WTC11 (cell line): ENCODE results near the gene SYCP2L. TPM values are rescaled to one million over a fixed set of nuclear protein-coding genes. Genes with fewer than 3 reads are reported as not detected.
A peak's percentile ranks its signal among the peaks of the same experiment; 100 is the strongest.

ENCODE experiments used
- ATAC-seq: fragments of 200-7000 bp; cut with Tn5 transposase; 2 replicates; pipeline ENCODE4 v1.10.0; 2021; ENCODE audit warnings: mild to moderate bottlenecking, moderate library complexity
- CTCF ChIA-PET: fragments of 300-600 bp; sonication (Branson Sonifier 250); formaldehyde crosslinking; loops from one replicate; lab custom pipeline; 2021; ENCODE audit warnings: antibody characterized with exemption; lab: Charles Lee
- POLR2A ChIA-PET: fragments of 350-600 bp; sonication (Branson Sonifier 250); formaldehyde crosslinking; loops from one replicate; lab custom pipeline; 2021; ENCODE audit warnings: antibody characterized with exemption; lab: Charles Lee
- DNase-seq: peaks from one replicate; pipeline ENCODE4 v3.0.0; 2021; ENCODE audit warnings: low spot score
- H3K27ac Mint-ChIP-seq: 2 replicates; pipeline ENCODE4 v1.8.0; 2021; ENCODE audit warnings: mixed read lengths
- H3K27me3 Mint-ChIP-seq: 2 replicates; pipeline ENCODE4 v1.8.0; 2021; ENCODE audit warnings: low read depth, mild to moderate bottlenecking, moderate library complexity, mixed read lengths
- H3K36me3 Mint-ChIP-seq: 2 replicates; pipeline ENCODE4 v1.8.0; 2021; ENCODE audit warnings: mixed read lengths
- H3K4me1 Mint-ChIP-seq: 2 replicates; pipeline ENCODE4 v1.8.0; 2022; ENCODE audit warnings: mixed read lengths
- H3K4me3 Mint-ChIP-seq: 2 replicates; pipeline ENCODE4 v1.8.0; 2021; ENCODE audit warnings: mild to moderate bottlenecking, moderate library complexity, mixed read lengths
- H3K9me3 Mint-ChIP-seq: 2 replicates; pipeline ENCODE4 v1.8.0; 2021; ENCODE audit warnings: mixed read lengths
- CREB1 ChIP-seq: sonication (generic); formaldehyde crosslinking; IDR thresholded peaks from 2 replicates; pipeline ENCODE4 v1.8.0; 2023; ENCODE audit warnings: mild to moderate bottlenecking, missing genetic modification reagents
- CREM ChIP-seq: sonication (generic); formaldehyde crosslinking; IDR thresholded peaks from 2 replicates; pipeline ENCODE4 v1.8.1; 2022; ENCODE audit warnings: mild to moderate bottlenecking, missing genetic modification reagents, moderate library complexity
- ELF4 ChIP-seq: sonication (generic); formaldehyde crosslinking; IDR thresholded peaks from 2 replicates; pipeline ENCODE4 v1.8.1; 2022; ENCODE audit warnings: low read depth, mild to moderate bottlenecking, moderate library complexity, missing genetic modification reagents
- FOXP1 ChIP-seq: sonication (generic); formaldehyde crosslinking; IDR thresholded peaks from 2 replicates; pipeline ENCODE4 v1.8.0; 2022; ENCODE audit warnings: missing genetic modification reagents, mild to moderate bottlenecking, moderate library complexity, borderline replicate concordance
- GRHL2 ChIP-seq: fragments of 250-450 bp; sonication (Bioruptor Pico); IDR thresholded peaks from 2 replicates; pipeline ENCODE4 v1.8.0; 2022; ENCODE audit warnings: mild to moderate bottlenecking, moderate library complexity; ENCODE audit not compliant: insufficient replicate concordance, severe bottlenecking
- HMGA2 ChIP-seq: fragments of 250-450 bp; sonication (Bioruptor Pico); IDR thresholded peaks from 2 replicates; pipeline ENCODE4 v1.4.0; 2021; ENCODE audit warnings: mild to moderate bottlenecking, moderate library complexity
- IRF2 ChIP-seq: sonication (generic); formaldehyde crosslinking; IDR thresholded peaks from 2 replicates; pipeline ENCODE4 v1.8.0; 2022; ENCODE audit warnings: low read depth, missing genetic modification reagents, borderline replicate concordance
- JAZF1 ChIP-seq: fragments of 250-450 bp; sonication (Bioruptor Pico); IDR thresholded peaks from 2 replicates; pipeline ENCODE4 v1.9.0; 2021; ENCODE audit warnings: moderate library complexity, mild to moderate bottlenecking, inconsistent platforms
- NFE2L1 ChIP-seq: sonication (generic); formaldehyde crosslinking; IDR thresholded peaks from 2 replicates; pipeline ENCODE4 v1.8.1; 2023; ENCODE audit warnings: missing genetic modification reagents
- NR3C1 ChIP-seq: sonication (generic); formaldehyde crosslinking; conservative IDR thresholded peaks from 2 replicates; pipeline ENCODE4 v1.8.1; 2023; ENCODE audit warnings: low read depth, mild to moderate bottlenecking, missing genetic modification reagents
- RORB ChIP-seq: fragments of 250-450 bp; sonication (Bioruptor Pico); IDR thresholded peaks from 2 replicates; pipeline ENCODE4 v1.9.0; 2021; ENCODE audit warnings: mild to moderate bottlenecking
- SP1 ChIP-seq: sonication (generic); formaldehyde crosslinking; conservative IDR thresholded peaks from 2 replicates; pipeline ENCODE4 v1.8.1; 2022; ENCODE audit warnings: missing genetic modification reagents
- TEAD1 ChIP-seq: sonication (generic); formaldehyde crosslinking; IDR thresholded peaks from 2 replicates; pipeline ENCODE4 v1.8.0; 2022; ENCODE audit warnings: mild to moderate bottlenecking, missing genetic modification reagents
- ZNF219 ChIP-seq: sonication (generic); formaldehyde crosslinking; IDR thresholded peaks from 2 replicates; pipeline ENCODE4 v1.8.0; 2023; ENCODE audit warnings: missing genetic modification reagents, mild to moderate bottlenecking, borderline replicate concordance
- ZNF232 ChIP-seq: sonication (generic); formaldehyde crosslinking; IDR thresholded peaks from 2 replicates; pipeline ENCODE4 v1.8.0; 2022; ENCODE audit warnings: mild to moderate bottlenecking, missing genetic modification reagents
- ZNF317 ChIP-seq: sonication (generic); formaldehyde crosslinking; IDR thresholded peaks from 2 replicates; pipeline ENCODE4 v1.8.1; 2023; ENCODE audit warnings: low read depth, mild to moderate bottlenecking, moderate library complexity, missing genetic modification reagents, borderline replicate concordance
- ZNF671 ChIP-seq: fragments of 250-450 bp; sonication (Bioruptor Pico); IDR thresholded peaks from 2 replicates; pipeline ENCODE4 v1.8.0; 2021; ENCODE audit warnings: mild to moderate bottlenecking
- total RNA-seq: library from RNA; stranded (reverse); gene quantifications from 3 replicates; pipeline ENCODE4 v1.2.3, GENCODE V29; 2021
- TF ChIP-seq, protein P1 (sequence below): sonication (generic); formaldehyde crosslinking; IDR thresholded peaks from 2 replicates; pipeline ENCODE4 v1.8.1; 2023; ENCODE audit warnings: mild to moderate bottlenecking, moderate library complexity, missing genetic modification reagents
- TF ChIP-seq, protein P2 (sequence below): sonication (generic); formaldehyde crosslinking; IDR thresholded peaks from 2 replicates; pipeline ENCODE4 v1.8.1; 2022; ENCODE audit warnings: mild to moderate bottlenecking, moderate library complexity, missing genetic modification reagents
- TF ChIP-seq, protein P3 (sequence below): sonication (generic); formaldehyde crosslinking; IDR thresholded peaks from 2 replicates; pipeline ENCODE4 v1.8.1; 2023; ENCODE audit warnings: mild to moderate bottlenecking, missing genetic modification reagents, borderline replicate concordance
- TF ChIP-seq, protein P4 (sequence below): sonication (generic); formaldehyde crosslinking; IDR thresholded peaks from 2 replicates; pipeline ENCODE4 v1.8.1; 2022; ENCODE audit warnings: low read depth, missing genetic modification reagents, borderline replicate concordance
- TF ChIP-seq, protein P5 (sequence below): fragments of 250-450 bp; sonication (Bioruptor Pico); IDR thresholded peaks from 2 replicates; pipeline ENCODE4 v1.8.0; 2021; ENCODE audit warnings: mild to moderate bottlenecking

The SYCP2L gene
- total RNA-seq, 1 experiment from 2014 or later = 5.4 TPM

DNA sequence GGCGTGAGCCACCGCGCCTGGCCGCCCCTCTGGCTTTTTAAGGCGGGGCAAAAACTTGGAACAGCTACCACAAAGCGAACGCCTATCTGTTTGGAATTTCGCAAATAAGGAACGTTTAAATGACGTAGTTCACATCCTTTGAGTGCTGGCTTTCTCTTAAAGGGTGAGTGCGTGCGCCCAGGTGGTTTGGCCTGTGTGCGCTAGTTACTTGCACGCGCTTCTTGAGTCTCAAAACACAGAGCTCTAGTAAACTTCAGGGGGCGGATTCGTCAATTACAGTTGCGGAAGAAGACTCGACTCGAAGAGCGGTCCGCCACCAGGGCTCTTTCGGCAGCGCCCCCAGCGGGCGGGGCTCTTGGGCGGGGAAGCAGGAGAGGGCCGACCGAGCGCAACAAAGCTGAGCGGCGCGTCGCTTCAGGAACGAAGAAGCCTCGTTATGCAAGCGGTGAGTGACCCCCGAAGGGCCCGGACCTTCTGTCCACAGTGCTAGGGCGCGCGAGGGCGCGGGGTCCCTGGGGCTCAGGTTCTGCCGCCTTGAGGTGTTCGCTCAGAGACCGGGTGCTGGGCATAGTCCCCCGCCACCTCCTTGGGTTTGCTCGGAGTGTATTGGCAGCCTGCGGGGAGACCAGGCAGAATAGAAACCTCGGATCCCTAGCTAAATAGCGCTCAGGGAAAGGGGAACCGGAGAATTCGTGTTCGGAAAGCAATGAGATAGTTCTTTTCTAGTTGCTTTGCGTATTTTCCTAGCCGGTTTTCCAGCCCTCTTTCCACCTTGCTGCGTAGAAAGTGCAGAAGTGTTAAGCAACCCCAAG, at the start of gene SYCP2L (continued):
- TF ChIP-seq JAZF1 = no peak
- TF ChIP-seq, all 79 proteins: peak for 12

DNA sequence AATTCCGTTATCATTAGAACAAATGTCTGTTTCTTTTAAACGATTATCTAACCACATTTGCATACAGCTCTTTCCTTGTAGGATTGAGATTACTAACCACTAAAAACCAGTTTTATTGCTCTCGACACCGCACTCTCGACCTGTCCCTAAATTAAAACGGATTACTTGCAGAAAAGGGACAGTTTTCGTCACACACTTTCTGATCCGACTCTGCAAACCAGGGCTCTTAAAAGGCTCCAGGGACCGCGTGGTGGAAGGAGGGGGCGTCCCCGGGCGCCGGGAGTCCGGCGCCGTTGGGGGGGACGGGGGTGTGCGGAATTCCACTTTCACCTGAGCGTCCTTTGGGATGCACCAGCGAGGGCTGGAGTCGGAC, 49.2 kb upstream of the SYCP2L start:
- ChIA-PET POLR2A (interaction anchor here (0.6 kb wide), 1 partner anchor 114 kb away, joined by 3 read pairs; no protein-coding TSS in a partner anchor), CTCF (interaction anchor here (0.8 to 1.4 kb wide), 4 partner anchors 45 to 372 kb away, joined by 3 to 6 read pairs (median 4); partner anchors contain the start of genes GCM2 and SYCP2L)
- ATAC-seq = no peak; the same call in 1 of the 2 replicates
- H3K27me3 Mint-ChIP-seq = peaks cover 63% of the 10 kb centered on the region
- H3K9me3 Mint-ChIP-seq = peaks cover 8% of the 10 kb centered on the region
- TF ChIP-seq HMGA2 = no peak
- no peak for TF ChIP-seq NR3C1
- no peak for TF ChIP-seq ZNF232 (CRISPR knock-in tag)
- no peak for TF ChIP-seq CREM (CRISPR knock-in tag)
- no peak for TF ChIP-seq CREB1 (CRISPR knock-in tag)
- no peak for DNase-seq
- H3K4me1 Mint-ChIP-seq = peaks cover 10% of the 10 kb centered on the region
- H3K36me3 Mint-ChIP-seq = peaks cover 6% of the 10 kb centered on the region
- no peak overlapping the region for H3K27ac Mint-ChIP-seq
- H3K4me3 Mint-ChIP-seq = peak overlapping the region; percentile 85

DNA sequence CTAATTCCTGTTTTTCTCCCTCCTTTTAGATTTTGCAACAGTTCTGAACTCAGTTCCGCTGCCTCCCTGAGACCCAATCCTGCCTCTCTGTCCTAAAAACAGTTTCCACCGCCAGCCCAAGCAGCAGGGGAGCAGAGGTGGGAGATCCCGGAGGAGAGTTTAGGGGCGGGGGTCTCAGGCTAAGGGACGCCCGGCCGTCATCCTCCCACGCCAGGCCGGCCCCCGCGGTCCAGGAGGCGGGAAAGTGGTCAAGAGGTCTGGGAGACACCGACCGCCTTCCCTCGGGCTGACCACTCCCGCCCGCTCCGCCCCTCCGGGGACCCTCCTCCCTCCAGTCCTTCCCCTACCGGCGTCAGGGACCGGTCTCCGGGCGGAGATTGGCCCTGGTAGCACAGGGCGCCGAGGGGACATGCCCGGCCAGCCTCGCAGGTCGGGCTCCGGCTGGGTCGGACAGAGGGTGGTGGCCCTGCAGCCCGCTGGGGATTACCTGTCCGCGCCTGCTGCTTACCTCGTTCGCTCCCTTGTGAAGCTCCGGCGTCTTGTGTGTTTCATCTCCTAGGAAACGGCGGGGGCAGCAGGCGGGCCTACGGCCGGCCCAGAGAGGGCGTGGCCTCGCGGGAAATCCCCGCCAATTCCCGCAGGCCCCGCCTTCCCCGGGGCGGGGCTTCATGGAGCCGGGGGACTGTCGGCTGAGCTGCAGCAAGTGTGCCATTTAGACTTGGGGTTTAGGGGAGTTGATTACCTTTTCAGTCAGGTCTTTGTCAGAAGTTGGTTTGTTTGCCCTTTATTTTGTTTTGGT, 48.7 kb upstream of the SYCP2L start, which contains the start of gene MAK:
TSS of gene MAK (minus strand) at position 545 of the 799 bp plus-strand sequence. CDS start 7,891 bp downstream, outside the sequence.
- H3K36me3 Mint-ChIP-seq = peaks cover 6% of the 10 kb centered on the region
- ATAC-seq = peak; percentile 94
- POLR2A ChIA-PET = interaction anchor here (0.7 kb wide), 1 partner anchor 144 kb away, joined by 4 read pairs; the partner anchor contains the start of genes C6orf52 and PAK1IP1
- TF ChIP-seq TEAD1 (0 out of 2 replicates have a peak, but pooled peaks have one; percentile 8), IRF2 (CRISPR knock-in tag) (no peak), FOXP1 (CRISPR knock-in tag) (peak; percentile 83; the same call in 1 of the 2 replicates), ZNF317 (CRISPR knock-in tag) (no peak), CREM (CRISPR knock-in tag) (no peak), RORB (no peak), ZNF671 (no peak), NFE2L1 (peak; percentile 17; the same call in 1 of the 2 replicates), ZNF219 (CRISPR knock-in tag) (no peak), GRHL2 (CRISPR knock-in tag) (no peak), SP1 (CRISPR knock-in tag) (peak; percentile 70), ELF4 (CRISPR knock-in tag) (no peak)
- TF ChIP-seq, protein P1, sequence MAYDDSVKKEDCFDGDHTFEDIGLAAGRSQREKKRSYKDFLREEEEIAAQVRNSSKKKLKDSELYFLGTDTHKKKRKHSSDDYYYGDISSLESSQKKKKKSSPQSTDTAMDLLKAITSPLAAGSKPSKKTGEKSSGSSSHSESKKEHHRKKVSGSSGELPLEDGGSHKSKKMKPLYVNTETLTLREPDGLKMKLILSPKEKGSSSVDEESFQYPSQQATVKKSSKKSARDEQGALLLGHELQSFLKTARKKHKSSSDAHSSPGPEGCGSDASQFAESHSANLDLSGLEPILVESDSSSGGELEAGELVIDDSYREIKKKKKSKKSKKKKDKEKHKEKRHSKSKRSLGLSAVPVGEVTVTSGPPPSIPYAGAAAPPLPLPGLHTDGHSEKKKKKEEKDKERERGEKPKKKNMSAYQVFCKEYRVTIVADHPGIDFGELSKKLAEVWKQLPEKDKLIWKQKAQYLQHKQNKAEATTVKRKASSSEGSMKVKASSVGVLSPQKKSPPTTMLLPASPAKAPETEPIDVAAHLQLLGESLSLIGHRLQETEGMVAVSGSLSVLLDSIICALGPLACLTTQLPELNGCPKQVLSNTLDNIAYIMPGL (CRISPR knock-in tag) = peak; percentile 74; the same call in 1 of the 2 replicates
- TF ChIP-seq, protein P2, sequence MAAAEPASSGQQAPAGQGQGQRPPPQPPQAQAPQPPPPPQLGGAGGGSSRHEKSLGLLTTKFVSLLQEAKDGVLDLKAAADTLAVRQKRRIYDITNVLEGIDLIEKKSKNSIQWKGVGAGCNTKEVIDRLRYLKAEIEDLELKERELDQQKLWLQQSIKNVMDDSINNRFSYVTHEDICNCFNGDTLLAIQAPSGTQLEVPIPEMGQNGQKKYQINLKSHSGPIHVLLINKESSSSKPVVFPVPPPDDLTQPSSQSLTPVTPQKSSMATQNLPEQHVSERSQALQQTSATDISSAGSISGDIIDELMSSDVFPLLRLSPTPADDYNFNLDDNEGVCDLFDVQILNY (CRISPR knock-in tag) = peak; percentile 84; the same call in 1 of the 2 replicates
- TF ChIP-seq, protein P3, sequence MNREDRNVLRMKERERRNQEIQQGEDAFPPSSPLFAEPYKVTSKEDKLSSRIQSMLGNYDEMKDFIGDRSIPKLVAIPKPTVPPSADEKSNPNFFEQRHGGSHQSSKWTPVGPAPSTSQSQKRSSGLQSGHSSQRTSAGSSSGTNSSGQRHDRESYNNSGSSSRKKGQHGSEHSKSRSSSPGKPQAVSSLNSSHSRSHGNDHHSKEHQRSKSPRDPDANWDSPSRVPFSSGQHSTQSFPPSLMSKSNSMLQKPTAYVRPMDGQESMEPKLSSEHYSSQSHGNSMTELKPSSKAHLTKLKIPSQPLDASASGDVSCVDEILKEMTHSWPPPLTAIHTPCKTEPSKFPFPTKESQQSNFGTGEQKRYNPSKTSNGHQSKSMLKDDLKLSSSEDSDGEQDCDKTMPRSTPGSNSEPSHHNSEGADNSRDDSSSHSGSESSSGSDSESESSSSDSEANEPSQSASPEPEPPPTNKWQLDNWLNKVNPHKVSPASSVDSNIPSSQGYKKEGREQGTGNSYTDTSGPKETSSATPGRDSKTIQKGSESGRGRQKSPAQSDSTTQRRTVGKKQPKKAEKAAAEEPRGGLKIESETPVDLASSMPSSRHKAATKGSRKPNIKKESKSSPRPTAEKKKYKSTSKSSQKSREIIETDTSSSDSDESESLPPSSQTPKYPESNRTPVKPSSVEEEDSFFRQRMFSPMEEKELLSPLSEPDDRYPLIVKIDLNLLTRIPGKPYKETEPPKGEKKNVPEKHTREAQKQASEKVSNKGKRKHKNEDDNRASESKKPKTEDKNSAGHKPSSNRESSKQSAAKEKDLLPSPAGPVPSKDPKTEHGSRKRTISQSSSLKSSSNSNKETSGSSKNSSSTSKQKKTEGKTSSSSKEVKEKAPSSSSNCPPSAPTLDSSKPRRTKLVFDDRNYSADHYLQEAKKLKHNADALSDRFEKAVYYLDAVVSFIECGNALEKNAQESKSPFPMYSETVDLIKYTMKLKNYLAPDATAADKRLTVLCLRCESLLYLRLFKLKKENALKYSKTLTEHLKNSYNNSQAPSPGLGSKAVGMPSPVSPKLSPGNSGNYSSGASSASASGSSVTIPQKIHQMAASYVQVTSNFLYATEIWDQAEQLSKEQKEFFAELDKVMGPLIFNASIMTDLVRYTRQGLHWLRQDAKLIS (CRISPR knock-in tag) = no peak
- TF ChIP-seq, protein P4, sequence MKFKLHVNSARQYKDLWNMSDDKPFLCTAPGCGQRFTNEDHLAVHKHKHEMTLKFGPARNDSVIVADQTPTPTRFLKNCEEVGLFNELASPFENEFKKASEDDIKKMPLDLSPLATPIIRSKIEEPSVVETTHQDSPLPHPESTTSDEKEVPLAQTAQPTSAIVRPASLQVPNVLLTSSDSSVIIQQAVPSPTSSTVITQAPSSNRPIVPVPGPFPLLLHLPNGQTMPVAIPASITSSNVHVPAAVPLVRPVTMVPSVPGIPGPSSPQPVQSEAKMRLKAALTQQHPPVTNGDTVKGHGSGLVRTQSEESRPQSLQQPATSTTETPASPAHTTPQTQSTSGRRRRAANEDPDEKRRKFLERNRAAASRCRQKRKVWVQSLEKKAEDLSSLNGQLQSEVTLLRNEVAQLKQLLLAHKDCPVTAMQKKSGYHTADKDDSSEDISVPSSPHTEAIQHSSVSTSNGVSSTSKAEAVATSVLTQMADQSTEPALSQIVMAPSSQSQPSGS (CRISPR knock-in tag) = 0 out of 2 replicates have a peak, but pooled peaks have one; percentile 16
- TF ChIP-seq, protein P5, sequence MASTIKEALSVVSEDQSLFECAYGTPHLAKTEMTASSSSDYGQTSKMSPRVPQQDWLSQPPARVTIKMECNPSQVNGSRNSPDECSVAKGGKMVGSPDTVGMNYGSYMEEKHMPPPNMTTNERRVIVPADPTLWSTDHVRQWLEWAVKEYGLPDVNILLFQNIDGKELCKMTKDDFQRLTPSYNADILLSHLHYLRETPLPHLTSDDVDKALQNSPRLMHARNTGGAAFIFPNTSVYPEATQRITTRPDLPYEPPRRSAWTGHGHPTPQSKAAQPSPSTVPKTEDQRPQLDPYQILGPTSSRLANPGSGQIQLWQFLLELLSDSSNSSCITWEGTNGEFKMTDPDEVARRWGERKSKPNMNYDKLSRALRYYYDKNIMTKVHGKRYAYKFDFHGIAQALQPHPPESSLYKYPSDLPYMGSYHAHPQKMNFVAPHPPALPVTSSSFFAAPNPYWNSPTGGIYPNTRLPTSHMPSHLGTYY = no peak

More for the DNA sequence above, 48.7 kb upstream of the SYCP2L start, which contains the start of gene MAK:
- Mint-ChIP-seq H3K4me1 (peaks cover 10% of the 10 kb centered on the region), H3K27ac (peak within 1 kb of the TSS; percentile 76), H3K9me3 (peaks cover 8% of the 10 kb centered on the region), H3K4me3 (peak within 1 kb of the TSS; percentile 85), H3K27me3 (peaks cover 65% of the 10 kb centered on the region)
- DNase-seq = peak; percentile 92
- CTCF ChIA-PET = interaction anchor here (0.6 to 1.3 kb wide), 9 partner anchors 10 to 1769 kb away, joined by 3 to 5 read pairs (median 3); partner anchors contain the start of gene SYCP2L
